ENCODE measurements around the gene BOLA3.
"Not testable (repeated sequence)": the region's sequence is repeated elsewhere in the genome, so short reads cannot be mapped to it uniquely, and the experiment has no call there.

Gene BOLA3, protein sequence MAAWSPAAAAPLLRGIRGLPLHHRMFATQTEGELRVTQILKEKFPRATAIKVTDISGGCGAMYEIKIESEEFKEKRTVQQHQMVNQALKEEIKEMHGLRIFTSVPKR

DNA sequence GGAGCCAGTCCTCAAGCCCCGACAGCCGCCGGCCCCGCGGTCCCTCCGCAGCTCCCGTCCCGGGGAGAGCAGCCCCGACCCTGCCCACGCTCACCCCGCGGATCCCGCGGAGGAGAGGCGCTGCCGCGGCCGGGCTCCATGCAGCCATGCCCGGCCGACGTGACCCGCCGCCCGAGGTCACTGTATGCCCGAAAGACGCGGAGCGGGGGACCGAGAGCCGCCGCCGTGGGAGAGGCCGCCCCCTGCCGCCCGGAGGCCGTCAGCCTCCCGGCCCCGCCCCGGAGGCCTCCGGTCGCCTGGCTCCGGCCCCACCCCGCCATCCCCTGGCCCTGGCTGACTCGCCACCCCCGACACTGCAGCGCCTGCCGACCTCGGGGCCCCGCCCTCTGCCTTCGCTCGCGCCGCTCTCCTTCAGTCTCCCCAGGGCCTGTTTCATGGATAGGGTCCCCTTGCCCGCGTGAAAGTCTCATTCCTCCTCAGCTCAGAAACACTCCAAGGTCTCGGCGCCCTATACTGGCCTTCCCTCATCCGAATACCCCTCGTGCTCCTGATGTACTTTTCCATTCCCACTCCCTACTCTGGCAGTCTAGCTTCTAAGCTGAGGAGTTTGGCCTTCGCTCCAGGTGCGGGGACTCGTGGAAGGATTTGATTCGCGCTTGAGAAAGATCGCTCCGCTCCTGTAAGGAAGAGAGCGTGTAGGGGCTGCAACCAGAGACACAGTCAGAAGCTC is at the start of gene BOLA3:
Gene BOLA3, minus strand, starts transcription at position 186 of the 730 bp plus-strand sequence. Its CDS starts 38 bp downstream, at position 148.
- in situ Hi-C loops (cut with MboI; ENCODE audit: low sequenced_read_pairs) = no loop called here

DNA sequence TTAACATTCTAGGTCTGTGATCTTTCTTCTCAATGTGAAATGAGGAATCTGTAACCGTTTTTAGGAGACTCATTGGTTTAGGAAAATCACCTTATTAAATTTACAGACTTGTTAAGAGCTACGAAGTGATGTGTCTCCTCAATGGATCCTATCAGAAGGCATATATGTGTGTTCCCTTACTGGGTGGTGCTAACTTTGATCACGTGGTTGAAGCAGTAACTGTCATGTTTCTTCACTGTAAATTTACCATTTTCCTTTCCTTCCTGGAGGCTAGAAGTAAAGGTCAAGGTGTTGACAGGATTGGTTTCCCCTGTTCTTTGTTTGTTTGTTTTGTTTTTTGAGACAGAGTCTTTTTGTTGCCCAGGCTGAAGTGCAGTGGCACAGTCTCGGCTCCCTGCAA is 49.3 kb upstream of the BOLA3 start:
- in situ Hi-C loops (cut with MboI; ENCODE audit: low sequenced_read_pairs) = no loop called here

DNA sequence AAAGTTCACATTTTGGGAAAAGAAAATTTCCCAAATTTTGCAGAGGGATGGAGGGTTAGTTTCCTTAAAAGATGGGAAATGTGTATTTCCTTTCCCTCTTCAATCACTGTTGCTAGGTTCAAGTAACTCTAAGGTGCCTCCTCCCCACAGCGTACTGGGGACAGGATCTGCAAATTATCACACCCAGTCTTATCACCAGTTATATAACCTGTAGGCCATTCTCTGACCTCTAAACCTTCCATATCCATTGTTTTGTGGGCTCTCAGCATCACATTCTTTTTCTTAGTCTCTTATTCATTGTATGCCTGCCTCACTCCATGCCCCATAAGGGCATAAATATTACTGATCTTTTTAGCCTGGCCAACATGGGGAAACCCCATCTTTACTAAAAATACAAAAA is 47.1 kb upstream of the BOLA3 start:
- in situ Hi-C loops (cut with MboI; ENCODE audit: low sequenced_read_pairs) = no loop called here

DNA sequence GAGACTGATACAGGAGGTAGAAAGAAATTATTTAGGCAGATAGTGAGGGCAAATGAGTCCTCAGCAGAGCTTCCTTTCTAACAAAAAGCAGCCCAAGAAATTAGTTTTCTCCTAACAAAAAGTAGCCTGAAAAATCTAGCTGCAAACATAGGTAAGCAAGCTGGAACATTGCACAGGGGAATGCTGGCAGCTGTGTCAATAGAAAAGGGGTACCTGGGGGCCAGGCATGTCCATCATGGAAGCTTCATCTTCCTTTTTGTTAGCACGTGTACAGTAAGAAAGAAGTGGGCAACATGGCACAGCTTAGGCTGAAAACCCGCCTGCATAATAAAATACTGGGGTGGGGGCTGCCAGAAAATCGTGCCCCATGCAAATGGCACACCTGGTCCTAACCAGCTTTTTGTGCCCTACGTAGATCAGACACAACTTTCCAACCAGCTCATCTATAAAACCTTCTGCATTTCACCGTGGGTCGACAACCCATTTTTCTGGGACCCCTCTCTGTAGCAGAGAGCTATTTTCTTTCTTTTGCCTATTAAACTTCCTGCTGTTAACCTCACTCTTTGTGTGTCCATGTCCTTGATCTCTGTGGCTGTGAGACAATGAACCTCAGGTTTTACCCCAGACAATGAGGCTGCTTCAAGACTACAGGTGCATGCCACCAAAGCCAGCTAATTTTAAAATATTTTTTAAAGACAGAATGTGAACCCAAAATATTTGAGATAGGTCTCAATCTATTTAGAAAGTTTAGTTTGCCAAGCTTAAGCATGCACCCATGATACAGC is 44.1 kb upstream of the BOLA3 start:
- in situ Hi-C loops (cut with MboI; ENCODE audit: low sequenced_read_pairs) = no loop called here

DNA sequence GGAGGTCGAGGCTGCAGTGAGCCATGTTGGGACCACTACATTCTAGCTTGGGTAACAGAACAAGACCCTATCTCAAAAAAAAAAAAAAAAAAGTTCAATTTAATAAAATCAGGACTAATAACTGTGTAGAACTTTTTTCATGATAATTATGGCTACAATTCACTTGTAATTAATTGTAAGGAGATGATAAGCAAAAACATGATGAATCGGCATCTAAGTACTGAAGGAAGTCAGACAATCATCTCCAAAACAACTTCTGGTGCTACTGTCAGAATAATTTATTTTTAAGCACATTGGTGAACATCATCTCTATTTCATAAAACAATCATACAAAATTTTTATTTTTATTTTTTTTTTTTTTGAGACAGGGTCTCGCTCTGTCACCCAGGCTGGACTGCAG is 41.0 kb upstream of the BOLA3 start:
- in situ Hi-C loops (cut with MboI; ENCODE audit: low sequenced_read_pairs) = no loop called here

DNA sequence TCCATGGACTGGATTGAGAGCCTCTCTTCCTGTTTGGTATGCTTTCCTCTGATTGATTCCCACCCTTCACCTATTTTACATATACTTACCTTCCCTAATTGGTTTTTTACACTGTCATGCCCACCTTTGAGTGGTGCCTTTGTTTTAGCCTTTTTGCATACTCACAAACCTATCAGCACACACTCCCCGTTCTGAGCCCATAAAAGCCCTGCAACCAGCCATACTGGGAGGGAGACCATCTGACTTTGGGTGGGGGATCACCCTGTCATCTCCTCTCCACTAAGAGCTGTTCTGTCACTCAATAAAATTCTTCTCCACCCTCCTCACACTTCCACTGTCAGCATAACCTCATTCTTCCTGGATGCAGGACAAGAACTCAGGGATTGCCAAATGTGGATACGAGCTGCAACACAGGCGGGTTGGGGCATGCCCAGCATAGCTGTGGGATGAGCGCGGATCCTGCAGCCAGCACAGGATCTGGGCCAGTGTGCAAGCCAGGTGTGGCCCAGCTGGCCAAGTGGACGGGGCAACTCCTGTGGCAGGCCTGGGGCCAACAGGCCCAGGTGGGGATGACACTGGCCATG is 40.4 kb upstream of the BOLA3 start:
- in situ Hi-C loops (cut with MboI; ENCODE audit: low sequenced_read_pairs) = no loop called here

DNA sequence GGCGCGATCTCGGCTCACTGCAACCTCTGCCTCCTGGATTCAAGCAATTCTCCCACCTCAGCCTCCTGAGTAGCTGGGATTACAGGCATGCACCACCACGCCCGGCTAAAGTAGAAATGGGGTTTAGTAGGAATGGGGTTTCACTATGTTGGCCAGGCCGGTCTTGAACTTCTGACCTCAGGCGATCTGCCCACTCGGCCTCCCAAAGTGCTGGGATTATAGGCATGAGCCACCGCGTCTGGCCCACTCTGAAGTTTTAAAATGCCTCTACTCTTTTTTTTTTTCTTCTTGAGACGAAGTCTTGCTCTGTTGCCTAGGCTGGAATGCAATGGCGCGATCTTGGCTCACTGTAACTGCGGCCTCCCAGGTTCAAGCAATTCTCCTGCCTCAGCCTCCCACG is 39.0 kb upstream of the BOLA3 start:
- in situ Hi-C loops (cut with MboI; ENCODE audit: low sequenced_read_pairs) = not testable (repeated sequence)

DNA sequence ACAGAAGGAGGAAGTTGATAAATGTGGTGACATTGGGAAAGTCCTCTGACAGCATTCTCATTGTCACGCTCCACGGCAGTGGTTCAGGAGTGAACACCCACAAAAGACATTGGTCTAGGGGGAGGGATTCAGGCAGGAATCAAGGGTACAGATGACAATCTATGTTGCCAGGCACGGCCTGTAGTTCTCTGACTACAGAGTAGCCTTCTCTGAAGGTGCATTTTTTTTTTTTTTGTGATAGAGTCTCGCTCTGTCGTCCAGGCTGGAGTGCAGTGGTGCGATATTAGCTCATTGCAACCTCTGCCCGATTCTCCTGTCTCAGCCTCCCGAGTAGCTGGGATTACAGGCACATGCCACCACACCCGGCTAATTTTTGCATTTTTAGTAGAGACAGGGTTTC is 38.3 kb upstream of the BOLA3 start:
- in situ Hi-C loops (cut with MboI; ENCODE audit: low sequenced_read_pairs) = no loop called here

DNA sequence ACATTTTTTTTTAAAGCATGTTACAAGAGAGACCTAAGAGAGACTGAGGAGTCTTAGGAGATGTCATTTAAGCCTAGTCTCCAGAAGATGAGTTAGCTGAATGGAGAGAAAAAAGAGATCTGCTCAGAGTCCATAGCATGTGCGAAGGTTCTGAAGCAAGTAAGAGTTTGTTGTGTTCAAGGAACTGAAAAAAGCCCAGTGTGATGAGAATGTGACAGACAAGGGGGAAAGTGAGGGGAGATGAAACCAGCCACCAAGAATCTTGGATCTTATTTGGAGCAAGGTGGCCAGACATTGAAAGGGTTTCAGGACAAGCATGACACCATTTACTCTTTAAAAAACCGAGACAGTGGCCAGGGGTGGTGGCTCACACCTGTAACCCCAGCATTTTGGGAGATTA is 36.2 kb upstream of the BOLA3 start:
- in situ Hi-C loops (cut with MboI; ENCODE audit: low sequenced_read_pairs) = no loop called here

DNA sequence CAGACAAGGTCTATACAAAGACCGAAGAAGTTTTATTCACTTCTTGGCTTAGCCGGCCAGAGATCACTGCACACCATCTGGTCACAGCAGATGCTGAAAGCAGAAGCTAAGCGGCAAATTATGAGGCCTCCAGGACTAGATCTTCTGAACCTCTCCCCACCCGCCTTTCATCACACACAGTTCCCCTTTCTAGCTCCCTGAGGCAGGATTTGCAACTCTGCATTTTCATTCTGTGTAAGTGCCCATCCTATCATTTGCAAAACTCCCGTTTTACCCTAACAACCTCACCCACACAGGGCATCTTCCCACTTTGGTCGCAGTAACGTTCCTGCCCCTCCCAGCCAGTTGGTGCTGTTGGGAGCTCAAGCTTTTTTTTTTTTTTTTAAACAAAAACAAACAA is 34.0 kb upstream of the BOLA3 start:
- in situ Hi-C loops (cut with MboI; ENCODE audit: low sequenced_read_pairs) = no loop called here

DNA sequence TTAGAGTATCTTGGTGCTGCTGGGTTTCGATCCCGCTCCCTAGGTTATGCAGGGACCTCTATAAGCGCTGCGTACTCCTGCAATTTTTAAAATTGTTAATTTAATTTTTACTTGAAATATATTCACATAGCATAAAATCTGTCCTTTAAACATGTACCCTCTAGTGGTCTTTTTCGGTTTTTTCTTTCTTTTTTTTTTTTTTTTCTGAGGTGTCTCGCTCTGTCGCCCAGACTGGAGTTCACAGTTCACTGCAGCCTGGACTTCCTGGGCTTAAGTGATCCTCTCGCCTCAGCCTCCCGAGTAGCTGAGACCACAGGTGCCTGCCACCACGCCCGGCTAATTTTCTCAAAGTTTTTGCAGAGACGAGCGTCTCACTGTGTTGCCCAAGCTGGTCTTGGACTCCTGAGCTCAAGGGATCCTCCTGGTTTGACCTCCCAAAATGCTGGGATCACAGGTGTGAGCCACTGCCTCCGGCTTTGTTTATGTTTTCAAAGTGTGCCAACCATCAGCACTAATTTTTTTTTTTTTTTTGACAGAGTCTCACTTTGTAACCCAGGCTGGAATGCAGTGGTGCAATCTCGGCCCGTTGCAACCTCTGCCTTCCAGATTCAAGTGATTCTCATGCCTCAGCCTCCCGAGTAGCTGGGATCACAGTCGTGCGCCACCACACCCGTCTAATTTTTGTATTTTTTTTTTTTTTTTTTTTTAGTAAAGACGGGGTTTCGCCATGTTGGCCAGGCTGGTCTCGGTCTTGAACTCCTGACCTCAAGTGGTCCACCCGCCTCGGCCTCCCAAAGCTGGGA is 31.6 kb upstream of the BOLA3 start:
- in situ Hi-C loops (cut with MboI; ENCODE audit: low sequenced_read_pairs) = no loop called here

DNA sequence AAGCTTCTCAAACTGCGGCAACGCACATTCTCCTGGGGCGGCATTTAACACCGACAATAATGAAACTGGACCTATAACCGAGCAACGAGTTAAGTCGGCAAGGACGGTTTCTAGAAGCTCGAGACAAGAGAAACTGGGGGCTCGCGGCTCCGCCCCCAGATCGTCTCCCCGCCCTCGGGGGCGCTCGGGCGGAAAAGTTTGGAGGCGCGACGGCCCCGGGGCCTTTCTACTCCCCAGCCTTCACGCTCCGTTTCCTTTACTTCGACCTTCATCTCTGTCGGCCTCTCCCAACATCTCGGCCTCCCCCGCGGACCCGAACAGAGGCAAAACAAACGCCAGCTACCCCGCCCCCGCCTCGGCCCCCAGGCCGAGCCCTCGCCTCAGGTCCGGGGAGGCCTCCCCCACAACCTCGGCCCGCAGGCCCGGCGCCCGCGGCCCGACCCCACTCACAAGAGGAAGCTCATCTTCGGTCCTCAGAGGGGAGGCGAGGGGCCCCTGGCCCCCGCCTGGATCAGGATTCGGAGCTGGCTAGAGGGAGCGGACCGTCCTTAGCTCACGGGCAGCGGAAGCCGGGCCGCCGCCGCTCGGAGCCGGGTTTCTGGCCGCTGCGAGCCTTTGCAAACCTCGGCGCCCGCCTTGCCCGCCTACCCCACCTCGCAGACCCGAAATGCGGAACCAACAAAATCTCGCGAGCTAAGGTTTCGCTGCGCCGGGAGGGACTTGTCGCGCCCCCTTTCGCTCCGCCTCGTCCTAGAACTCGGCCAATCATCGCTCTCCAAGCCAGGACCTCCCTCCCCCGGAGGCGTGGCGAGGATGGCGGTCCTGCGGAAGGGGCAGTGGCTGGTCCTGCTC is 30.7 kb upstream of the BOLA3 start, which contains the start of gene MOB1A:
Gene MOB1A, minus strand, starts transcription at position 669 of the 852 bp plus-strand sequence. Its CDS starts 205 bp downstream, at position 464.
- in situ Hi-C loops (cut with MboI; ENCODE audit: low sequenced_read_pairs) = no loop called here

DNA sequence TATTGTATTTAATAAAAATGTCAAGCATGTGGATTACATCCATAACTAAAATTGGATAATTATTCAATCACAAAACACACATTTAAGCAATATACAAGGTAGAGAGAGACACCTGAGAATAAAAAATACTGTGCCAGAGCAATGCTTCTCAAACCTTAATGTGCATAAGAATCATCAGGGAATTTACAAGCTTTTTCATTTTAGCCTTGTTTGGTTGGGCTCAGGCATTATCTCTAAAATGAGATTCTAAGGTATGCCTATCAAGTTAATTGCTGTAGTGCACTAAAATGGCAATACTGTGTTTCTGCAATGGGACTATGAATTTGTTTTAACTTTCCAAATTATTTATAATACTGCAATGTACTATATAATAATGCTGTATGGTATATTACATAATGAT is 30.0 kb upstream of the BOLA3 start:
- in situ Hi-C loops (cut with MboI; ENCODE audit: low sequenced_read_pairs) = no loop called here

DNA sequence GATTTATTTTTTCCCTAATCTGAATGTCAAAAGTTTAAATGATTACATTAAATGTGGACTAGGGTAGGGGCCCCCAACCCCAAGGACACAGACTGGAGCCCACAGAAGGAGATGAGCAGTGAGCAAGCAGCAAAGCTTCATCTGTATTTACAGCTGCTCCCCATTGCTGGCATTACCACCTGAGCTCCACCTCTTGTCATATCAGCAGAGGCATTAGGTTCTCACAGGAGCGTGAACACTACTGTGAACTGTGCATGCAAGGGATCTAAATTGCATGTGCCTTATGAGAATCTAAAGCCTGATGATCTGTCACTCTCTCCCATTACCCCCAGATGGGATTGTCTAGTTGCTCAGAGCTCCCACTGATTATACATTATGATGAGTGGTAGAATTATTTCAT is 27.2 kb upstream of the BOLA3 start:
- in situ Hi-C loops (cut with MboI; ENCODE audit: low sequenced_read_pairs) = no loop called here

DNA sequence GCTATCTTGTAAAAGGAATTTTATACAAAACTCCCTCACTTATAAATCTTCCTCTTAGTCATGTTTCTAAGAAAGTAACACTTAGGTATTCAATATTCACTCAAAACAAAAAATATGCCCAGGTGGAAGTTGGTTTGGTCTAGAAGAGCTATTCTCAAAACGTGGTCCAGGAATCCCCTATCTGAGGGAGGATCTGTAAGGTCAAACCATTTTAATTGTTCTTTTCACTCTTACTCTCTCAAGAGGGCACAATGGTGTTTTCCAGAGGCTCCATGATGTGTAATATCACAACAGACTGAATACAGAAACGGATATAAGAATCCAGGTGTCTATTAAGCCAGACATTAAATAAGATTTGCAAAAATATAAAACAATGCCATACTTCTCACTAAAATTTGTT is 21.0 kb upstream of the BOLA3 start:
- in situ Hi-C loops (cut with MboI; ENCODE audit: low sequenced_read_pairs) = no loop called here

DNA sequence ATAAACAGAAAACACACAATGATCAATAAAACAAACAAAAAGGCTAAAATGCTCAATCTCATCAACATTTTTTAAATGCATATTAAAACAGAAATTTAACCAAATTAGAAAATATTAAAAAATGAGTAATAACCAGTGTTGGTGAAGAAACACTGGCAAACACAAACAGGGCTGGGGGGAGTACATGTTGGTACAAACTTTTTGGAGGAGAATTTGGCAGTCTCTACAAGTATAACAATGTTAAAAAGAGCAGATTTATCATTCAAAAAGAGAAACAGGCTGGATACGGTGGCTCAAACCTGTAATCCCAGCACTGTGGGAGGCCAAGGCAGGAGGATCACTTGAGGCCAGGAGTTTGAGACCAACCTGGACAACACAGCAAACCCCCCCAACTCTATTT is 17.0 kb upstream of the BOLA3 start:
- in situ Hi-C loops (cut with MboI; ENCODE audit: low sequenced_read_pairs) = no loop called here

DNA sequence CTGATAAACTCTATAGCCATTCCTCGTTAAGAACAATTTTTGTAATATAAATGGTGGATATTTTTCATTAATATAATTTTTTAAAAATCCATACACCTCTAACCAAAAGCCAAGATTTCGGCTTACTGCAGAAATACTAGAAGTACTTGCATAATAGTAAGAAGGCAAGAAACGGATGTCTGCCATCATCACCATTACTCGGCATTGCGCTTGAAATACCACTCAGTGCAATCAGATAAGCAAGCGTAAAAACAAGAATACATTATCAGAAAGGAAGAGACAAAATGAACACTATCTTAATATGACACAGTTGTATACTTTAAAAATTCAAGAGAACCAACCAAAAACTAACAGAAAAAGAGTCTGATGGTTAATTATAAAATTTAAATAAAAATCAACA is 15.2 kb upstream of the BOLA3 start:
- in situ Hi-C loops (cut with MboI; ENCODE audit: low sequenced_read_pairs) = no loop called here

DNA sequence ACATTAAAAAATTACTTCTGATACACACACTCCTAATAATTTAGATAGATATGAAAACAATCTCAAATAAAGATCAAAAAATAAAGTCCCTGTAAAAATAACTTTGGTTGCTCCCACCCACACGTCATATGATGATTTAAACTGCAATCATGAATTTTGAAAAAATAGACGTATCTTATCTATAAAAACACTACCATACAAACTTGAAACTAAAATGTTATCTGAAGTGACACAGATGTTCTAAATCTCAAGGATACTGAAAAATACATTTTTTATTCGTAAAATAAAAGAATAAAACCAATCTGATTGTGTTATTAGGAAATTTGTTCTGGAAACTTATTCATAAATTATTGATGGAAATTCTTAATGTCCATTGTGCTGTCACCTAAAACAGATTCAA is 8.1 kb upstream of the BOLA3 start:
- in situ Hi-C loops (cut with MboI; ENCODE audit: low sequenced_read_pairs) = no loop called here

DNA sequence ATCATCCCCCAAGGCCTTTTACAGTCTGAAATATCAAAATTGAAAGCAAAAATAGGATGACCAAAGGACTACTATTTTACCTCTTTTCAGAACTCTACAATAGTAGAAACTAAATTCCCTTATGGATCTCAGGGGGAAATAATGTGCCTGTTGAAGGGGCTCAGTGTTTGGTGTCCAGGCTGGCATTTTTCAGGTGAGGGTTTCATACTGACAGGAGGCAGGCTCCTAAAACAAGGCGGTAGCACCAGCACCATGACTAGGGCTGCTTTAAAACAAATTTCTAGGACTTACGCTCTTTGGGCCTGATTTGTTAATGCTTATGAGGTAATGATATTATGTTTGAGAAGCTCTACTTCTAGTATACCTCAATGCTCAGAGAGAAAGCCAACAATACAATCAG is 5.2 kb upstream of the BOLA3 start:
- in situ Hi-C loops (cut with MboI; ENCODE audit: low sequenced_read_pairs) = no loop called here
